ENCODE results near the gene THSD4.

The THSD4 gene

DNA sequence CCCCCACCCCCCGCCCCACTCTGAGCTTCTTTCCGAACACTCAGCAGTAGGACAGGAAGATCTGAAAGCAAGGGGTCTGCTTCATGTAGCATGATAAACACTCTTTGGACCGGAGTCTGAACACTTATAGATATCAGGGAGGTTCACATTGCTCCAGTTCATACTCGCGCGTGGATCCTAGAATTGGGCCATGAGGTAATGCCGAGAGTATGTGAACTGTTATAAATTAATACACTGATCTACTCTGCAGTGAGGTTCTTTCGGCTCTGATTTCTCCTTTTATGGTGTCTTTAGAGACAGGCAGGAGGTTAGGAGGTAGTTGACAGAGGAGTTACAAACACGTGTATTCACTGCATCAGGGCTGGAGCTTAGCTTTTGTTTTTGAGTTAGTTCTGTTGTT is 223.0 kb downstream of the THSD4 start:
- H3K9me3 Mint-ChIP-seq = no peaks in the 10 kb centered on the region
- DNase-seq (ENCODE audit: low spot score in 2 of 2) (no peak), ATAC-seq (ENCODE audit: low read depth) (no peak)
- peaks cover 3% of the 10 kb centered on the region for H3K27me3 Mint-ChIP-seq
- no peaks in the 10 kb centered on the region for H3K36me3 Mint-ChIP-seq
- H3K4me3 Mint-ChIP-seq = no peak overlapping the region
- no peak overlapping the region for H3K27ac Mint-ChIP-seq
- no peaks in the 10 kb centered on the region for H3K4me1 Mint-ChIP-seq

DNA sequence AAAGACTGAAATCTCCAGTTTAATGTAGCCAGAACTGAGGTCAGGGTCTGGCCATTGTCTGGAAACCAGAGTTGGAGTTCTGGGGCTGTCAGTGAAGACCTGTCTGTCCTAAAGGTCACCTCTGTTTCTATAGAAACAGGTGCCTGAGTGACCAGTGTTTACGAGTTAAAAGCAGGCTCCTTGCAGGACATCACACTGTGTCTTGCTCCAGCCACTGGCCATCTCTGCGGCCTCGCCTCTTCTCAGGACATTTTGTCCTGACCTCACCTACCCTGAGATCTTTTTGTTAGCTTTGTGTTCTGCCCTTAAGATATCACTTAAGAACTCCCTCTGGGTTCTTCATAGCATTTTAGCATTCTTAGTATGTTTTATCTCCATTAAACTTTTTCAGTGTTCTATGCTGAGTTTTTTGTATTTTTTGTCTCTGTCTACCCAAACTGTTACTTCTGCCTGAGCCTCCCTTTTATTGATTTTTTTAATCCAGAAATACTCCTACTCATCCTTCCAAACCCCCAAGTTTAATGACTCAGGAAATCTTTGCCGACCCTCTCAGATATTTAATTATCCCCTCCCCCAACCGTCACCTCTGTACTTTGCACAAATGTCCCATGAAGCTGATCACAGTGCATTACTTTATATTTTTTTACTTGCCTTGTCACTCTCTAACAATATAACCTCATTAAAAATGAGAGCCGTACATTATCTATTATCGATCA is 223.7 kb downstream of the THSD4 start:
- no peak overlapping the region for H3K4me3 Mint-ChIP-seq
- H3K9me3 Mint-ChIP-seq = no peaks in the 10 kb centered on the region
- H3K27ac Mint-ChIP-seq = no peak overlapping the region
- DNase-seq (ENCODE audit: low spot score in 2 of 2) (no peak), ATAC-seq (ENCODE audit: low read depth) (no peak)
- no peaks in the 10 kb centered on the region for H3K4me1 Mint-ChIP-seq
- peaks cover 3% of the 10 kb centered on the region for H3K27me3 Mint-ChIP-seq
- no peaks in the 10 kb centered on the region for H3K36me3 Mint-ChIP-seq

DNA sequence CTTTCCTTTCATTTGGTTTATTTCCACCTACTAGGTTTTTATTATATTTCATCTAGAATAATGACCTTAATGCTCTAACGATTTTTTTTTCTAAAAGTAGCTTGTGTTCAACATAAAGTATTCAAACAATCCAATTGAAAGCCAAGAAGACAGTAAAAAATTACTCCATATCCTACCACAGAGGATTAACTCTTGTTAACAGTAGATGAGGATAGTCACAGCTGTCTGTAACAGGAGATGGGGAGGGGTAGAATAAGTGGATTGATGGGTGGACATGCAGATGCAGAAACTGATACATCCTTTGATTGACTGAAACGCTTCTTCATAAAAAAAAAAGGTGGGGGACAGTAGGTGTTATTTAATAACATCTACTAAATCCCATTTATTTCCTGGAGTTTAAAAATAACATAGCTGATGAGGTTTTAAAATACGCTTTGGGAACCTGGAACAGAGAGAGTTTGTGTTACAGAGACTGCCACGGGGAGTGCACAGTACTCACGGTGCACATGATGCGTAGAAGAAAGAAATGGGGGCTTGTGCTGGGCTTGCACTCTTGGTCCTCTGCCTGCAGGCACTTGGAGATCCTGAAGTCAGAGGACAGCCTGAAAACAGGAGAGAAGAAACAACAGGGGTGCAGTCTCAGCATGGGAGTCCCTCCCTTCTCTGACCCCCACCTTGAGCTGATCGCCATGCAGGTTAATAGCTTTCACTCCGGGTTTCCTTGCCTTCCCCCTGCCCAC is 226.7 kb downstream of the THSD4 start:
- DNase-seq (ENCODE audit: low spot score in 2 of 2) = no peak
- H3K9me3 Mint-ChIP-seq = no peaks in the 10 kb centered on the region
- no peak overlapping the region for H3K4me3 Mint-ChIP-seq
- H3K27ac Mint-ChIP-seq = no peak overlapping the region
- ATAC-seq (ENCODE audit: low read depth) = no peak
- peaks cover 3% of the 10 kb centered on the region for H3K27me3 Mint-ChIP-seq
- no peaks in the 10 kb centered on the region for H3K4me1 Mint-ChIP-seq
- H3K36me3 Mint-ChIP-seq = no peaks in the 10 kb centered on the region

DNA sequence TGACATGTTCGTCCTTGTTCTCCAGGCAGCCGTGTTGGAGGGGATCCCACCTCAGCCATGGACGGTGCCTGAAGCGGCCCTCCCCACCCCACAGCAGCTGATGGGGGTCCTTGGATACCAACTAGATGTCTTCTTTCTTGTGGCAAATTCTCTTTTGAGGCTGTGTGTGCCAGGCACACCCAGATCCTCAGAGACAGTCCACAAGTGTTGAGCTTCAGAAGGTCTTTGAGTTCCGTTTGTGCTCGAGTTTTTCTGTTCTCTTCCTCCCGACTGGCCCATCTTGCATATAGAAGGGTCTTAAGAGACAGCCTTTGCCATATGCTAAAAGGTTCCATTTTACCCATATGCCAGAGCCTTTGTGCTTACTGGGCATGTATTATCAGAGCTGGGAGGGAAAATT is 227.4 kb downstream of the THSD4 start:
- DNase-seq (ENCODE audit: low spot score in 2 of 2) = no peak
- Mint-ChIP-seq H3K4me3 (no peak overlapping the region), H3K9me3 (peaks cover 3% of the 10 kb centered on the region), H3K27ac (no peak overlapping the region), H3K27me3 (peaks cover 7% of the 10 kb centered on the region), H3K4me1 (peaks cover 2% of the 10 kb centered on the region), H3K36me3 (no peaks in the 10 kb centered on the region)
- no peak for ATAC-seq (ENCODE audit: low read depth)

DNA sequence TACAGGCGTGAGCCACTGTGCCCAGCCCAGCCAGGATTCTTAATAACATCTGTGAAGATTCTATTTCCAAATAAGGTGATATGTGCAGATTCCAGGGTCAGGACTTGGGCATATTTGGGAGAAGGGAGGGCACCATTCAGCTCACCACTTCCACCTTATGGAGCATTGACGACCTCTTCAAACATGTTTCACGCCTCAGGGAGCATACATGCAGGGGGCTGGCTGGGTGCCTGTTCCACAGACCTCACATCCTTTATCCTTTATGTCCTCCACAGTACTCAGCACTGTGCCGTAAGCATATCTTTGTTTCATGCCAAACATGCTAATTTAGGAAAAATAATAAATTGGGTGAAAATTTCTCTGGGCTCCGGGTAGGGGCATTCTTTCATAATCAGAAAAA is 229.0 kb downstream of the THSD4 start:
- DNase-seq (ENCODE audit: low spot score in 2 of 2) (no peak), ATAC-seq (ENCODE audit: low read depth) (no peak)
- no peak overlapping the region for H3K27ac Mint-ChIP-seq
- H3K4me3 Mint-ChIP-seq = no peak overlapping the region
- H3K36me3 Mint-ChIP-seq = no peaks in the 10 kb centered on the region
- H3K27me3 Mint-ChIP-seq = peaks cover 12% of the 10 kb centered on the region
- peaks cover 2% of the 10 kb centered on the region for H3K4me1 Mint-ChIP-seq
- peaks cover 3% of the 10 kb centered on the region for H3K9me3 Mint-ChIP-seq

DNA sequence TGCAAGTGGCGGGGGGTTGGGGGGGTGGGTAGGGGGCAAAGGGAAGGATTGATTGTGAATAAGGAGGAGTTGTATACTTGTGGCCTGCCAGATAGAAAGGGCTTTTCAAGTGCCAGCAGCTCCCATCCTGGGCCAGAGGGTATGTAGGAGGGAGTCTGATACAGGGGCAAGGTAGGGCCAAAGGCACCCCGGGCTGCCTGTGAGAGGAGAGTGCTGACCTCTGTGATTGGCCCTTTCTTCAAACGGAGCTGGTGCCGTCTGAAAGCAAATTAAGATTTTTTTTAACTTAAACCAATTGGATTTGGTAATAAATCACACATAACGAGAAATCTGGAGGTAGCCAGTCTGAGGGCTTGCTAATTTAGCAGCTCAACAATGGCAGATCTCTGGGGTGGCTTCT is 229.9 kb downstream of the THSD4 start:
- peaks cover 3% of the 10 kb centered on the region for H3K9me3 Mint-ChIP-seq
- no peak for ATAC-seq (ENCODE audit: low read depth)
- peaks cover 2% of the 10 kb centered on the region for H3K4me1 Mint-ChIP-seq
- DNase-seq (ENCODE audit: low spot score in 2 of 2) = no peak
- H3K27me3 Mint-ChIP-seq = peaks cover 15% of the 10 kb centered on the region
- no peak overlapping the region for H3K4me3 Mint-ChIP-seq
- H3K36me3 Mint-ChIP-seq = no peaks in the 10 kb centered on the region
- no peak overlapping the region for H3K27ac Mint-ChIP-seq

DNA sequence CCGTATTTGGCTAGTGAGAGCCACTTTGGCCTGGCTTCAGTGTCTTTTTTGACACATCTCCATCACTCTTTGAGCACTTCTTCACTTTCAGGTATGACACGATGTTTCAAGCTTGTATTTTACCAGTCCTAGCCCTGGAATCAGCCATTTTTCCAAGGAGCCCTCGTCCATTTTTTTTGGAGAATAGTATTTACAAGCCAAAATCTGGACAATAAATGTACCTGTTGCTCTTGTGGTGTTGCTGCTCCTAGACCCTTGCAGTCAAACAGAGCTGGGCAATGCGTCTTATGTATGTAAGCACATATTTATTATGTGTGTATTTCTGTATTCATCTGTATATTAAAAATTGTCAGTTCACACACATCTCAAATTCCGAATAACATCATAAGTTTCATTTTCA is 231.2 kb downstream of the THSD4 start:
- DNase-seq (ENCODE audit: low spot score in 2 of 2) = no peak
- ATAC-seq (ENCODE audit: low read depth) = no peak
- H3K4me1 Mint-ChIP-seq = peaks cover 2% of the 10 kb centered on the region
- H3K27me3 Mint-ChIP-seq = peaks cover 15% of the 10 kb centered on the region
- H3K36me3 Mint-ChIP-seq = no peaks in the 10 kb centered on the region
- H3K27ac Mint-ChIP-seq = no peak overlapping the region
- peaks cover 3% of the 10 kb centered on the region for H3K9me3 Mint-ChIP-seq
- H3K4me3 Mint-ChIP-seq = no peak overlapping the region

DNA sequence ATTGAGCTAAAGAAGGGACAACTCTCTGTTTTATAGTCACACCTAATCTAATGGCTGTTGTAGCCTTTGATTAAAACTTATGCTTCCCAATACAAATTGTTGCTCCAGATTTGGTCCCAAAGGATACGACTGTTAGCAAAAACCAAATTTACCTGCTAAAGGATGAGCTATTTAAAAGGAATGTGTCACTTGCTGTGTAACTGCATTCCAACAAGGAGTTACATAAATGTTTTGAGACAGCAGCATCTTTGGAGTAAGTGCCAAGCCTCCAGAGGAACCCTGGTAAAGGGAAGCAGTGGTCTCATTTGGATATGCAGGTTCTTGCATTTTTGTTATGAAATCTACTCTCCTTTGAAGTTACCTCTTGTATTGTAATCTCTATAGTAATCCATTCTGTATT is 233.3 kb downstream of the THSD4 start:
- Mint-ChIP-seq H3K4me3 (no peak overlapping the region), H3K27me3 (peaks cover 19% of the 10 kb centered on the region), H3K4me1 (peaks cover 2% of the 10 kb centered on the region), H3K9me3 (peaks cover 3% of the 10 kb centered on the region), H3K36me3 (no peaks in the 10 kb centered on the region), H3K27ac (no peak overlapping the region)
- ATAC-seq (ENCODE audit: low read depth) (no peak), DNase-seq (ENCODE audit: low spot score in 2 of 2) (no peak)

DNA sequence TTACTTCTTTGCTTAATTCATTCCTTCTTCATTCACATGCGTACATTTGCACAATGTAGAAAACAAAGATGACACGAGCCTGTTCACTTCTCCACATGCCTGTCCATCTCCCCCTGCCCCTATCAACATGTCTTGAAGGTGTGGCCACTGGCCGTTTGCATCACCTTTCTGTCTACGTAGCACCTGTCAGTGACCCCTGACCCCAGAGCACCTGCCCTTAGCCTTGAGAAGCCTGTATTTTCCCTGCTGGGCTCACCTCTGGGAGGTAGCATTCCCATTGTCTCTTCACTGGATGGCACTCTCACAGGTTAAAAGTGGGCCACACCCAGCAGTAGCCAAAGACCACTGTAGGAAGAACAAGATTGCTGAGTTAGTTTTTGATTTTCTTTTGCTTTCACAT is 234.1 kb downstream of the THSD4 start:
- no peaks in the 10 kb centered on the region for H3K36me3 Mint-ChIP-seq

DNA sequence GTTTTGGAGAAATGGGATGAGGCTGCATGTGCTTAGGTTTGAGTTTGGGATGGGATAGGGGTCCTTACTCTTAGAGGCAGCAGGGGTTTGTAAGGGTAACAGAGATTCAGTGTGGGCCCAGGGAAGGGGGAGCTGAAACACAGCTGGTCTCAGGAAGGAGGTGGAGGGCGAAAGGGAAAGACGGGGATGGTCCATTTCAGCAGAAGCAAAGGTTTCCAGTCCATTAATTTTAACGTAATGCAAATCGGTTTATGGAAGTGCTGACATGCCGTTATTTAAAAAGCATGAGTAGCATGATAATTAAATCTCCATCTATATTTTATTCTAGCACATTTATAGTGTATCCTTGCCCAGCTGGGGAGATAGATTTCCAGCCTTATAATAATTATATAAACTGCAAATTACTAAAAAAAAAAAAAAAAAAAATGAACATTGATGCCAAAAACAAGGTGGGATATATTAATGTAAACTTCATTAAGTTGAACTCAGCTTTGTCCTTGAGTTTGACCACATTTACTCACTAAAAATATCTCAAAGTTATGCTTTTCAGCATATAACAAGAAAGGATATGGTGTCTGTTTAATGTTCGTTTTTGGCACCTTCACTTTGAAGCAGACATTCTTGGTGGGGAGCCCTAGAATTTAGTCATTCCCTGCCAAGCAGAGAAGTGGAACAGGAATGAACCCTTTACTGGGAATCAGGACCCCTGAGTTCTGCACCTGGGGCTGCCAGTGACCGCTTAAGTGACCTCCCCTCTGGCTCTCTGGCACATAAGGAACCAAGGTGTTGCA is 234.7 kb downstream of the THSD4 start:
- Mint-ChIP-seq H3K9me3 (peaks cover 3% of the 10 kb centered on the region), H3K36me3 (no peaks in the 10 kb centered on the region), H3K4me1 (peaks cover 2% of the 10 kb centered on the region), H3K27ac (no peak overlapping the region), H3K27me3 (peaks cover 19% of the 10 kb centered on the region), H3K4me3 (no peak overlapping the region)
- ATAC-seq (ENCODE audit: low read depth) (no peak), DNase-seq (ENCODE audit: low spot score in 2 of 2) (no peak)

More for the DNA sequence above, 234.1 kb downstream of the THSD4 start:
- Mint-ChIP-seq H3K4me3 (no peak overlapping the region), H3K27ac (no peak overlapping the region), H3K9me3 (peaks cover 3% of the 10 kb centered on the region), H3K27me3 (peaks cover 19% of the 10 kb centered on the region), H3K4me1 (peaks cover 2% of the 10 kb centered on the region)
- DNase-seq (ENCODE audit: low spot score in 2 of 2) = no peak
- no peak for ATAC-seq (ENCODE audit: low read depth)

DNA sequence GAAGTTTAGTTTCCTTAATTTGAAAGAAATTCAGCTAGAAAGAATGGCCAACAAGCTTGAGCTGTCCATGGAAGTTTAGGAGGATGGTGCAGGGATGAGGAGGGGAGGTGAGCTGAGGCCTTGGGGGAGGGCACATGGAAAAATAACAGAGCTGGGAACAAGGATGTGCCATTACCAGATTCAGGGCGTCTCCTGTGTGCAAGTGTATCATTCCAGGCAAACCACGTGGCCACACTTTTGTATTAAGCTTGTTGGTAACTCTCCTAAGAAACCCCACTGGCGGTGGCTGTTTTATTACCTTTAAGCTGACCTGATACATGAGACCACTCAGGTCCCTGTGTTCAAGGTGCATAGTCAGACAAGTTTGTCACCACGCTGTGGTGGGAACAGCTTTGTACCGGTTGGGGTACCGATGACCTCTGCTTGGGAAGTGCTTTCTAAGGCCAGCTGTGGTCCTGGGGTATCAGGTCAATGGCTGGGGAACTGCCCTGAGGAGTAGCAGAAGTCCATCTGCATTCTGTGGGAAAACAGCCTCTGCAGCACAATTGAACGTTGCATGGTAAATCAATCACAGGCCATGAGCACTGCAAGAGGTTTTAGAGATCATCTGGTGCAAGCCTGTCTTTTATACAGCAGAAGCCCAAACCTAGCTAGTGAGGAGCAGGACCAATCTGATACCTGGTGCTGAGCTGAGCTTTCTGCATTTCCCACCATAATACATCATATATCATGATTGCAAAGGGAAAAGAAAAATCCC is 235.5 kb downstream of the THSD4 start:
- H3K4me3 Mint-ChIP-seq = no peak overlapping the region
- H3K4me1 Mint-ChIP-seq = peaks cover 2% of the 10 kb centered on the region
- H3K36me3 Mint-ChIP-seq = no peaks in the 10 kb centered on the region
- peaks cover 3% of the 10 kb centered on the region for H3K9me3 Mint-ChIP-seq
- no peak overlapping the region for H3K27ac Mint-ChIP-seq
- DNase-seq (ENCODE audit: low spot score in 2 of 2) (no peak), ATAC-seq (ENCODE audit: low read depth) (no peak)
- peaks cover 22% of the 10 kb centered on the region for H3K27me3 Mint-ChIP-seq

DNA sequence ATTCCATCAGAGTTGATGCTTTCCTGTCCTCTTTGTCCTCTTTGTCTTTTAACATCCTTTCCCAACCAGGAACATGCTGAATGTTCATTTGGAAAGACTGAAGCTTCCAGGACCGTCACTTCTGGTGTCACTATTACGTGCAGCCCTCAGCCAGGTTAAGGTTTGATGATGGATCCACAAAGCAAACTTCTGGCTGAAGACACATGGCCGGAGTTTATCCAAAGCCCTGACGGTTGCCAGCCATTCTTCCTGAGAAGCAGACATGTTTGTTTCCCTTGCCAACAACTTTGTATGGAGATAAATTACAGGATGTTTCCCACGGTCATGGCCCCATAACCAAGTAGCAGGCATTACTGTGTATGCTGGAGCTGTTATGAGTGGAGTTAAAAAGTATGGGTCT is 236.9 kb downstream of the THSD4 start:
- peaks cover 25% of the 10 kb centered on the region for H3K27me3 Mint-ChIP-seq
- DNase-seq (ENCODE audit: low spot score in 2 of 2) (no peak), ATAC-seq (ENCODE audit: low read depth) (no peak)
- H3K27ac Mint-ChIP-seq = no peak overlapping the region
- H3K4me1 Mint-ChIP-seq = peaks cover 2% of the 10 kb centered on the region
- H3K36me3 Mint-ChIP-seq = no peaks in the 10 kb centered on the region
- H3K9me3 Mint-ChIP-seq = peaks cover 1% of the 10 kb centered on the region
- H3K4me3 Mint-ChIP-seq = no peak overlapping the region

DNA sequence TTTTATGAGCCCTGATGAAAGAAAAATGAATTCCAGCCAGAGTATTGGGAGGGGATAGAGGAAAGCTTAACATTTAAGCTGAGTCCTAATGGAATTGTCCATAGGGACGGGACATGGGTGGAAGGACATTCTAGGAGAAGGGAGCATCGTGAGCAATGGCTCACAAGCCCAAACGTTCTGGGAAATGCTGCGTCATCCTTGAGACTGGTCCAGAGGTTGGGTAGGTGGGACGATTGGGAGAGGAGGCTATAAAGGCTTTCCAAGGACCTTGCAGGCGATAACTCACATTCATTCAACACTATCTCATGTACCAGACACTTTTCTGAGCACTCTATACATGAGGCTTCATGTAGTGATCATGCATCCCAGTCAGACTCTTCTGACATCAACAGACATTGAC is 237.5 kb downstream of the THSD4 start:
- H3K4me3 Mint-ChIP-seq = no peak overlapping the region
- peaks cover 22% of the 10 kb centered on the region for H3K27me3 Mint-ChIP-seq
- no peaks in the 10 kb centered on the region for H3K36me3 Mint-ChIP-seq
- no peaks in the 10 kb centered on the region for H3K4me1 Mint-ChIP-seq
- DNase-seq (ENCODE audit: low spot score in 2 of 2) = no peak
- ATAC-seq (ENCODE audit: low read depth) = no peak
- no peaks in the 10 kb centered on the region for H3K9me3 Mint-ChIP-seq
- no peak overlapping the region for H3K27ac Mint-ChIP-seq

DNA sequence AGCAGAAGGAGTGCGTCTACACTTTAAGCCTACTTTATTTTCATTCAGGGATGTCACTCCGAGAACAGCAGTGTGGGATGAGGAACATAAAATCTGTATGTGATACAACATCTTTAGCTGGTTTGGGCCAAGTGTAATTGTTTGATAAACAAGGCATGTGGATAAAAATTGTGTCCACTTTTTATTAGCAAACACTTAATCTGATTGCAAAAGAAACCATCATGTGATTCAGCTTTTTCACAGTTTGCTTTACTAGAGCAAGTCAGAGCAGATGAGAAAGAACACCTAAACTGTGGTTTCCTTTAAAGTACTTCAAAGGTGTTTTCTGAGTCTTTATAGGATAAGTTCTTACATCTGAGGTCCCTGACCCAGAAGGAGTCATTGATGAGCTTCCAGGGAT is 237.9 kb downstream of the THSD4 start:
- Mint-ChIP-seq H3K4me1 (no peaks in the 10 kb centered on the region), H3K36me3 (no peaks in the 10 kb centered on the region), H3K4me3 (no peak overlapping the region), H3K9me3 (no peaks in the 10 kb centered on the region), H3K27me3 (peaks cover 21% of the 10 kb centered on the region), H3K27ac (no peak overlapping the region)
- ATAC-seq (ENCODE audit: low read depth) (no peak), DNase-seq (ENCODE audit: low spot score in 2 of 2) (no peak)

All from memory B cell (primary cell).